GM21717 (cell line): Measurements from ENCODE around the gene AMBP.

ENCODE experiments used
- ATAC-seq: cut with Tn5 transposase; IDR thresholded peaks from one replicate; pipeline ENCODE4 v1.9.1; 2021; ENCODE audit warnings: mild to moderate bottlenecking, moderate library complexity; ENCODE audit not compliant: unreplicated experiment

The AMBP gene

GRCh38 chr9:114076237-114077161 lies 1.6 kb downstream of the AMBP start:
- no peak for ATAC-seq

- no peak for ATAC-seq
These were observed 2.5 kb downstream of the AMBP start for GRCh38 chr9:114075602-114076001.

GRCh38 chr9:114072184-114073140 lies 5.6 kb downstream of the AMBP start:
- ATAC-seq = no peak

GRCh38 chr9:114071197-114071795 lies 6.8 kb downstream of the AMBP start:
- ATAC-seq = no peak

DNA sequence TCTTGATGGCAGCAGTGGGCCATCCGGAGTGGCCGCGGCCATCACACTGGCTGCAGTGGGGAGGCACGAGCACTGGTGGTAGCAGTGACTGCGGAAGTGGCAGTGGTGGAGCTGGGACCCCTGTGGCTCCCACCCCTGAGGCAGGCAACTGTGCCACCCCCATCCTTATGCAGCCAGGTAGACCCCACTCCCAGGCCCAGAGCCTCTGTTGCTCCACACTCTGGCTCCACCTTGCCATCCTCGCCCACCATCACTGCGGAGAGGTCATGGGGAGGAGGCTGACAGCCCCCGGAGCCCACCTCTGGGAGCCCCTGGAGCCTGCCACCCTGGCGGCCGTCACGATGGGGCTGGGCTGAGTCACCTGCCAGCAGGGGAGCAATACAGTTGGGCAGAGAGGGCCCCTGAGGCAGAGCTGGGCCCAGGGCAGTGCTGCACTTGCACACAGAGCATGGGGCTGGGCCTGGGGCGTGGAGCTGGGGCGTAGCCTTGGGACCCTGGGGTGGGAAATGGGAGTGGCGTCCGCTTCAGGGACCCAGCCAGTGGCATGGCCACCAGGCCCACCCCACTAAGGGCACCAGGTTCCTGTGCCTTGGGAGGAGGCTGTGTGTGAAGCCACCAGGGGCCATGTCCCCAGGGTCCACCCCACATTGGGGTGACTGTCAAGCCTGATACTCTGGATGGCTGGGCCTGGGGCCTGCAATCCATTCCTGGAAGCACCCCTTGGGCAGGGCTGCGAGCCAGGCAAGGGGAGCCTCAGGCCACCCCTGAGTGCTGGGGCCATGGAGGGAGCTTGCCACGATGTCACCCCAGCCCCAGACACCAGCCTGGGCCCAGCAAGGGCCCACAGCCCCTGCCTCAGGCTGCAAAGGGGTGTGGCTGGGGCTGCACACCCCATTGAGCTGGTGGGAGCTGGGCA lies 7.7 kb downstream of the AMBP start:
- ATAC-seq = no peak

DNA sequence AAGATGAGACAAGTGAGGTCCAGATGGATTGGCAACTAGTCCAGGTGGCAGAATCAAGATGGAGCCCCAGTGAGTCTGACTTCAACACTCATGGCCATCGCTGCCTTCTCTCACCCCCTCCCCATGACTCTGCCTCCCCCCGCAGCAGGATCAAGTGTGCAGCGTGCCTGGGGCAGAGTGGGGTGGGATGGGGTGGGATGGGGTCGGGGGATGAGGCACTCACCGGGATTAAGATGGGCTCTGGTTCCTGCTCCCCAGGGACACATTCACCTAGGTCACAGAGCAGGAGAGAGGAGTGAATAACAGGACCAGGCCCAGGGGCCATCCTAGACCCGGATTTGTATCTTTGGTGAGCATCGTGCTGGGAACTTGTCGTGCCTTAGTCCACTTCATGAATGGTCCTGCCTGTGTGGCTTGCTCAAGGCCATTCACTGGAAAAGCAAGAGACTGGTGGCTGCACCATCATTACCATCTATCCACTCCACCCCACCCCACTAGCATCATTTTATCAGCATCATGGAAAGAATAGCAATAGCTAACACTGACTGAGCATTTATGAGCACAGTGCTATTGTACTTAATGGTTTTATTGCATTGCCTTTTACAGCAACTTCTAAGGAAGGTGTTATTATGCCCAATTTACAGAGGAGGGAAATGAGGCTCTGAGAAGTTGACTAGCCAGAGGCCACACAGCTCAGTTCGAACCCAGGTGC lies 8.5 kb downstream of the AMBP start:
- ATAC-seq = no peak

GRCh38 chr9:114065304-114065703 lies 12.8 kb downstream of the AMBP start:
- ATAC-seq = no peak

DNA sequence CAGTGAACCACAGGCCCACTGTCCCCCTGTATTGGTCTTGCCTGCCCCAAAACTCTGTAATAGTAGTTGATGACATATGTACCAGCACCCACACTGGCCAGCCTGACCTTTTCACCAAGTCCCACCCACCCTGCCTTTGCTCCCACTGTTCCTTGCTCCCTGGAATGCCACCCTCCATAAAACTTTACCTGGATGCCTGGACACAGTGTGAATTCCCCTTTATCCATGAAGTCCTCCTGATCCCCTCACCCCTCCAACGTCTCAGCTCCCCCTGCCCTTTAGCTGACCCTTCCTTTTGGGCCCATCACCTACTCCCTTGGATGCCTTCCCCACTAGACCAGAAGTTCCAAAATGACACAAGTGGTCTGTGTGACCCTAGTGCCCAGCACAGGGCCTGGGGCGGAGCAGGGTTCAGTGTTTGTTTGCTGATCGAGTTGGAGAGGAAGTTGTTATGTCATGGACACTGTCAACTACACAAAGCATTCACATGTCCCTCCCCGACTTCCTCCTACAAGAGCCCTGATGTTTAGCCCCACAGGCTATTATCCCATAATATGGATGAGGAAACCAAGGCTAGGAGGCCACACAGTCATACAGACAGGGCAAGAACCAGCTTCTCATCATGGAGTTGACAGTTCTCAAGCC lies 16.1 kb downstream of the AMBP start:
- ATAC-seq = no peak

DNA sequence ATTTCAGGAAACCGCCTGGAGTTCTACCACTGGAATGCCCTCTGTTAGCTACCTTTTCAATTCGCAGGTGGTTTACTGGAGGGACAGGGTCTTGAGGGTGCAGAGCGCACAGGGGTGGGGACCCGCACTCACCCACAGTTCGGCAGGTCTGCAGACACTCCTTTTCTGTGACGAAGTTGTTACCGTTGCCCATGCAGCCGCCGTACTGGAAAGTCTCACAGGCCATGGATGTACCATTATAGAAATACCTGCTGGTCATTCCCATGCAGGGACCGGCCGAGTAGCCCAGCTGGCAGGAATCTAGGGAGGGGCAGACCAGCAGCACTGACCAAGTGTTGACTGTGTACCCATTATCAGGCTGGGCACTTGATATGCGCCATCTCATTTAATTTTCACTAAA lies 16.8 kb downstream of the AMBP start:
- ATAC-seq = no peak

GRCh38 chr9:114060711-114061110 lies 17.4 kb downstream of the AMBP start:
- ATAC-seq = no peak

DNA sequence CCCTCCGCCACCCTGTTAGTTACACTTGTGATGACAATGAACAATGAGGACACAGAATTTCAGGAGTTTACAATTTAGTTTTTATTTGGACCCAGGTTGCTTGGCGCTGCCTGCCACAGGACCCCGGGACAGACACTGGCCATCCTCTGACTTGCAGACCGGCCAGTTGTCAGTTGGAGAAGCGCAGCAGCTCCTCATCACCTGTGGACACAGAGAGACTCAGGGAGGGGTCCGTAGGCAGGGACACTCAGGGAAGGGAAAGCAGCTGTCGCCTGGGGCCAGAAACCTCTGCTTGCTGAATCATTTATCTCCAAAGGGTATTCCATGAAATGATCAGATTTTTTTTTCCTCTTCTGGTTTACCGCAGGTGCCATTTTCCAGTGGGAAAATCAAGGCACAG lies 18.0 kb downstream of the AMBP start:
- no peak for ATAC-seq

GRCh38 chr9:114059047-114059803 lies 18.9 kb downstream of the AMBP start:
- ATAC-seq = no peak

GRCh38 chr9:114058688-114059046 lies 19.4 kb downstream of the AMBP start:
- ATAC-seq = no peak

- ATAC-seq = no peak
These were observed 20.8 kb downstream of the AMBP start for GRCh38 chr9:114057161-114057885.

DNA sequence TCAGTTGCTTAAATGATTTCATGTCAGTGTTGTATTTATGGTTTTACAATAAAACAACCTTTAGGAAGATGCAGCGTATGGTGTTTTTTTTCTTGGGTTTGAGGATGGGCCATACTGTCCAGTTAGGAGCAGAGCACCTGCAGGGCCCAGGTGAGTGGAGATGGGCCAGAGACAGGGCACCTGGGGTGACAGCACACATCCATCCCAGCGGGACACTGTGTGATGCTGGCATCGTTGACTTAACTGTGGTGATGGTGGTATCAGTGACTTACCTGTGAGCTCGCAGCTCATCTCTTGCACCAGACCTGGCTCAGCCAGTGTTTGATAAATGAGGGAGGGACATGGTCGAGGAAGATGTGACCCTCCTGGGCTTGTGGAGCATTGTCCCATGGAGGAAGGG lies 21.6 kb downstream of the AMBP start:
- no peak for ATAC-seq

DNA sequence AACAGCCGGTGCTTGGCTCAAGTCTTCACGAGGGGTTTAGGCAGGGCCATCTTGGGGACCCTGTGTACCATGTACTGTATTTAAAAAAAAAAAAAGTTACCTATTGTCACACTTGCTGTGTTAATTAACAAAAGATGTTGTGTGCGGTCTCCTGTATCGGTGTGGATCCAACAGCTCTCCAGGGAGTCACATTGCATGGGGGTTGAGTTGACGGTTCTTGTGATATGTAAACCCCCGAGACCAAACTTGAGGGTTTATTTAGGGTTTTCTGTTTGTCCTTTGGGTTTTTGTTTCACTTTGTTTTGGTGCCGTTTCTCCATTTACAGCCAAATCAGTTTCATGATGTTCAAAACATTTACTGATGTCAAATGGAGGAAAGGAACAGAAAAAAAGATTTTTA lies 22.2 kb downstream of the AMBP start:
- no peak for ATAC-seq

- ATAC-seq = no peak
These were observed 23.0 kb downstream of the AMBP start for GRCh38 chr9:114055061-114055460.

DNA sequence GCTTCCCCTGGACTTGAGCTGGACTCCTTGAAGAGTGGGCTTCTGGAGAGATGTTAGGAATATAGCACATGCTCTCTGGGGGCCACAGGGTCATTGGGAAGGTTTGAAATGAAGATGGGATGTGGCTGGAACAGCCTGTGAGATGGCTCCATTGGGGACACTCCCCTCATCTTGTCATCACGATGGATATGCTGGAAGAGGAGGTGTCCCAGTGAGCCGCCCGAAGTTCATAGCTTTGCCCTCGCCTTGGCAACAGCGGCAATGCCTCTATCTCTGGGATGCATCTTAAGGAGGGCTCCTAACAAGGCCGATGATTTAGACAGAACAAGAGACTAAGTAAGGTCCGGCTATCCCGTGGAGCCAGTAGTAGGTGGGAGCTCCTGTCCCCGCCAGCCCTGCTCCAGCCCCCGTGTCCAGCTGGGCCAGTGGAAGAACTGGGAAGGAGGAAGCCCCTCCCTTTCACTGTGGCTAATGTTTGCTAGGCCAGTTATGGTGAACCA lies 23.9 kb downstream of the AMBP start:
- no peak for ATAC-seq
